ENCODE data around the gene PCMTD2.

PCMTD2 gene

GRCh38 chr20:64256282-64256935 lies 861 bp downstream of the PCMTD2 start:
- no peak for DNase-seq (ENCODE audit: low read depth in 1 of 2, low spot score in 1 of 2)

DNA sequence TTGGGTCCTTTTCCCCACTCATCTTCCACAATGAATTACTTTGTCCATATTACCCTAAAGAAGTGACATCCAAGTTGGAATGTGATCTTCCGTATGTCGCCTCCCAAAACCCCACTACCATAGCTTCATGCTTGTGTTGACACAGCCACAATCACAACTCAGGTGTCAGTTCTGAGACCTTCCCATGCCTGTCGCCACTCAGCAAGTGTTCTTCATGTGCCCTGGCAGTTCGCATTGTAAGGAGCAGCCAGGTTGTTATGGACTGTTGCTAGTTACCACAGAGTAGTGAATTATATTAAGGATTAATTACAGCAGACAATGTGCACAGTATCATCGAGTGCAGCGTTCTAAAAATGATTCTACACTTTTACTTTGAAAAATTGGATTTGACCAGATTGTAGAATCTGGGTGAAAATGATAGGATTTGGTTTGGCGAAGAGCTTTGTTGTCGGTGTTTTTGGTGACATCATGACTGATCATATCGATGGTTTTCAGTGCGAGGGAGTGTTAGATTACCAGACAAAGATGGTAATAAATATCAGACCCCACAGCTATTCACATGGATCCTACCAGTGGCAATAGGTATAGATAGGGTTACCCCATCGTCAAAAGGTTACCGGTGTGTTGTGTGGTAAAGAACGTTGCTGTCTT lies 1.7 kb downstream of the PCMTD2 start:
- DNase-seq (ENCODE audit: low read depth in 1 of 2, low spot score in 1 of 2), result no peak

- DNase-seq (ENCODE audit: low read depth in 1 of 2, low spot score in 1 of 2), result no peak
Observed at GRCh38 chr20:64258071-64258823, 2.7 kb downstream of the PCMTD2 start.

DNA sequence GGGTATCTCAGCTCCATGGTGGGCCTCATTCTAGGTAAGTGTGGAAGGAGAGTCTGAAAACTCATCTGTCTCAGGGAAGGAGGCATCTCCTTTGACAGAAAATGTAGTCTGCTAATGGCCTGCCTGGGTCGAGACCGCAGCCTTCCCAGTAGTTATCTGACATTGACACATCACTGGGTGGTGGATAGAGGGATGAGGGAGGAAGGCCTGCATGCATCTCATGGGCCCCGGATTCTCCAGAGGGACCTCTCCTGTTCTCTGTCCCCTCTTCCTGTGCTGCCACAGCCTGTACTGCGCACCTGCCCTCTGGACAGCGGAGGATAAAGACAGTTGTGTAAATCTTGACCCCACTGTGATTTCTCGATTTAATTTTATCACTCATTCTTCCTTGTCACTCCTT lies 4.7 kb downstream of the PCMTD2 start:
- no peak for DNase-seq (ENCODE audit: low read depth in 1 of 2, low spot score in 1 of 2)

DNA sequence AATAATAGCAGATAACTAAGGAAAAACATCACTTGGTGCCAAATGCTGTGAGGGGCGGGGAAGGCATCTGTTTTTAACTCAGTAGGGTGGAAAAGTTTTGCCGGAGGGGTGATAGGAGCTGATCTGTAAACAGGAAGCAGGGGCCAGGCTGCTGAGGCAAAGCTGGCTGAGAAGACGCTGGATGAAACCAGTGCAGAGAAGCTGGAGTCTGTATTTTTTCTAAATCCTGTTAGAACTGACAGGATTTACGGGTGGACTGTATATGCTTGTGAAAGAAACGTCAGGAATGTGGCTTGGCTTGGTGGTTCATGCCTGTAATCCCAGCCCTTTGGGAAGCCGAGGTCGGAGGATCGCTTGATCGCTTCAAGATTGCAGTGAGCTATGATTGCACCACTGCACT lies 5.6 kb downstream of the PCMTD2 start:
- DNase-seq (ENCODE audit: low read depth in 1 of 2, low spot score in 1 of 2), result no peak

DNA sequence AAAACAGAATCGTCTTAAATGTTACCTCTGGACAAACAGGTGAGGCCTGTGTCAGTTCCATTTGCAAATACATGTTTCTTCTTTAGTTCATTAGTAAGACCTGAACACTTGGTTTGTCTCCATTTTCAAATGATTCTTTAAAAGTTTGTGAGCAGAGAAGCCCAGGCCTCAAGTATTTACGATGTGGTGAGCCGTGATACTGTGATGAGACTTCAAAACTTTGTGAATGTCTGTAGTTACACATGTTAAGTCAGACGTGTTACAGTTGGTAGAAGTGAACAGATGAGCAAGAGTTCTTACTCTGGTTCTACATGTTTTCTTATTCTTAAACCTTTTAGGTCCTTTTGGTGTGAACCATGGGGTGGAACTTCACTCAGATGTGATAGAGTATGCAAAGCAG lies 8.5 kb downstream of the PCMTD2 start:
- no peak for DNase-seq (ENCODE audit: low read depth in 1 of 2, low spot score in 1 of 2)

GRCh38 chr20:64265201-64265600 lies 9.7 kb downstream of the PCMTD2 start:
- DNase-seq (ENCODE audit: low read depth in 1 of 2, low spot score in 1 of 2), result no peak

DNA sequence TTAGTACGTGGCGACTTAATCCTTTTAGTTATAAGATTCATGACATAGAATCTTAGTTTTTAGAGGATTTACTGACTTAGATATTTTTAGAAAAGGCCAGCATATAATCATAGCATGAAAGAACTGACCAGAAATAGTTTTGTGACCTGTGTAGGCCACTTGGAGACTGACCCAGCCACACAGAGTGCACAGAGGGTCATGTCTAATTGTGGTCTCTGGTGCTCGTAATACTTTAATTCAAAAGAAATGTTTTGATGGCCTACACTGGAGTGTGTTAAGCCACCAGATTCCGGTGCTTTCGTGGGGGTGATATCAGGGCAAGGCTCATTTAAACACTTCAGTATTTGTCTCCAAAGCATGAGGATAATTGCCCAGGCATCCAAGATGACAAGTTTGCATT lies 11.4 kb downstream of the PCMTD2 start:
- no peak for DNase-seq (ENCODE audit: low read depth in 1 of 2, low spot score in 1 of 2)

DNA sequence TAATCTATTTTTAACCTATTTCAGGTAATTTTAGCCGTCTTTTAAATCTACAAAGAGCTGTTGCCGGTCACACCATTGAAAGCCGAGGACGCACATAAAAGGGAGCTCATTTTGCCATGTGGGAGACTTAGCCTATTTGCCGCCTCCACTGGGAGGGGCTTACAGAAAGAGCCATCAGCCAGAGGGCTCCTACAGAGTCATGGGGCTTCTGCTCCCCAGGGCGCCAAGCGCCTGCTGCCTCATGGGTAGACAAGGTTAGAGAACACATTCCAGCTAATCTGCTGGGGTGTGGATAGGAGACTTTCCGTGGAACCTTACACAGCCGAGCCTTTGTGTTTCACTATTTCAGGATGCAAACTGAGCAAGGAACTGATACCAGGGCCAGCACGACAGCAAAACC lies 12.6 kb downstream of the PCMTD2 start:
- DNase-seq (ENCODE audit: low read depth in 1 of 2, low spot score in 1 of 2), result no peak

DNA sequence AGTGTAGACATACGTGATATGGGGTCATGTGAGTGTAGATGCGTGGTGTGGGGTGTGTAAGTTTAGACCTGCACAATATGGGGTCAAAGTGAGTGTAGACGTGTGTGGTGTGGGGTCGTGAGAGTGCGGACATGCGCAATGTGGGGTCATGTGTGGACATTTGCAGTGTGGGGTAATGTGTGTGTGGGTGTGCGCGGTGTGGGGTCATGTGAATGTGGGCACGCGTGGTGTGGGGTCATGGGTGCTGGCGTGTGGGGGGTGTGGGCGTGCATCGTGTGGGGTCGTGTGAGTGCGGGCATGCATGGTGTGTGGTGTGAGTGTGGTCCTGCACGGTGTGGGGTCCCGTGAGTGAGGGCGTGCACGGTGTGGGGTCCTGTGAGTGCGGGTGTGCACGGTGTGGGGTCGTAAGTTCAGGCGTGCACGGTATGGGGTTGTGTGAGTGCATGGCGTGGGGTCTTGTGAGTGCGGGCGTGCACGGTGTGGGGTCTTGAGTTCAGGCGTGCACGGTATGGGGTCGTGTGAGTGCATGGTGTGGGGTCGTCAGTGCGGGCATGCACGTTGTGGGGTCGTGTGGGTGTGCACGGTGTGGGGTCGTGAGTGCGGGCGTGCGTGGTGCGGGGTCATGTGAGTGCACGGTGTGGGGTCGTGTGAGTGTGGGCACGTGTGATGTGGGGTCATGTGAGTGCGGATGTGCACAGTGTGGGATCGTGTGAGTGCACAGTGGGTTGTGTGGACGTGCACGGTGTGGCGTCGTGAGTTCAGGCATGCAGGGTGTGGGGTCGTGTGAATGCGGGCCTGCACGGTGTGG lies 14.3 kb downstream of the PCMTD2 start:
- DNase-seq (ENCODE audit: low read depth in 1 of 2, low spot score in 1 of 2), result no peak

DNA sequence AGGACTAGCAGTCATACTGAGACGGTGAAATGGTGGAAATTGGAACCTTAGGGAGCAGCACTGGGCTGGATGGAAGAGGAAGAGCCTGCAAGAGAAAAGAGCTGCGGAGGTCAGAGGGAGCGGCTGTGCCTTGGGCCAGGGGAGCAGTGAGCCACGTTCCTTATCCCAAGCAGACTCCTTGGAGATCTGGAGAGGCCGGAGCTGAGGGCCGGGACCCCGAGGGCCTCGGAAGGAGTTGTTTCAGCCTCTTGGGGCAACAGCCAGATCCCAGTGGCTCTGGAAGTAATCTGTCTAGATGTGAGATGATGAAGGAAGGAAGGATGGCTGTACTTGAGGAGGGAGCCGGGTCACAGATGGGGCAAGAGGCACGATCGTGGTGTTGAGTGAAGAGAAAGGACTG lies 16.1 kb downstream of the PCMTD2 start:
- DNase-seq (ENCODE audit: low read depth in 1 of 2, low spot score in 1 of 2), result no peak

- no peak for DNase-seq (ENCODE audit: low read depth in 1 of 2, low spot score in 1 of 2)
Observed at GRCh38 chr20:64273109-64273508, 17.6 kb downstream of the PCMTD2 start.

DNA sequence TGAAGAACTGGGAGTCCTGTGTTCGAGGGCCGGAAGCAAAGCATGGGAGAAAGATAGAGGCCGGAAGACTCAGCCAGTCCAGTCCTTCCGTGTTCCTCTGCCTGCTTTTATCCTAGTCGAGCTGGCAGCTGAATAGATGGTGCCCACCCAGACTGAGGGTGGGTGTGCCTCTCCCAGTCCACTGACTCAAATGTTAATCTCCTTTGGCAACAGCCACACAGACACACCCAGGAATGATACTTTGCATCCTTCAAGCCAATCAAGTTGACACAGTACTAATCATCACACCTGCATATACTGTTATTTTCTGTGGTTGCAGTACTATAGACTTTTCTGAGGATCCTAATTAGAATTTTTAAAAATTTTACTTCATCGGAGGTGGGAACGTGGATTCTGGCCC lies 21.3 kb downstream of the PCMTD2 start:
- no peak for DNase-seq (ENCODE audit: low read depth in 1 of 2, low spot score in 1 of 2)

DNA sequence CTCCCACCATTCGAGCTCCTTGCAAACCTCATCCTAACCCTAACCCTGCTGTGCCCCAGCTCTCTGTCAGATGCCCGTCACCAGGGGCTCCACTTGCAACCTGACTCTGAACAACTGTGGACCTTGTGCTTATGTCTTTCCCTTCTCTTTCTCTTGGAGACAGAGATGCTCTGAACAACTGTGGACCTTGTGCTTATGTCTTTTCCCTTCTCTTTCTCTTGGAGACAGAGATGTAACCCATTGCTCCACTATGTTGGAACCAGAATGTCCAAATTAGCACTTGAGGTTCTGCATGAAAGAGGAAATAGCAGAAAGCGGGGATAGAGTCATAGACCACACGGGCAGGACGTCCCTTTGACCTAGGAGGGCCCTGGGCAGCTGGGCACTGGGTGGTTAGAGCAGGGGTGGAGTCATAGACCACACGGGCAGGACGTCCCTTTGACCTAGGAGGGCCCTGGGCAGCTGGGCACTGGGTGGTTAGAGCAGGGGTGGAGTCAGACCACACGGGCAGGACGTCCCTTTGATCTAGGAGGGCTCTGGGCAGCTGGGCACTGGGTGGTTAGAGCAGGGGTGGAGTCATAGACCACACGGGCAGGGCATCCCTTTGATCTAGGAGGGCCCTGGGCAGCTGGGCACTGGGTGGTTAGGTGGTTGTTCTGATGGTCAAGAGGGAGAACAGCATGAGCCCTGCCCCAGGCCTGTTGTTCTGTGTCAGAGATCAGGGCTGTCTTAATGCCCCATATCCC lies 22.2 kb downstream of the PCMTD2 start:
- DNase-seq (ENCODE audit: low read depth in 1 of 2, low spot score in 1 of 2), result no peak

DNA sequence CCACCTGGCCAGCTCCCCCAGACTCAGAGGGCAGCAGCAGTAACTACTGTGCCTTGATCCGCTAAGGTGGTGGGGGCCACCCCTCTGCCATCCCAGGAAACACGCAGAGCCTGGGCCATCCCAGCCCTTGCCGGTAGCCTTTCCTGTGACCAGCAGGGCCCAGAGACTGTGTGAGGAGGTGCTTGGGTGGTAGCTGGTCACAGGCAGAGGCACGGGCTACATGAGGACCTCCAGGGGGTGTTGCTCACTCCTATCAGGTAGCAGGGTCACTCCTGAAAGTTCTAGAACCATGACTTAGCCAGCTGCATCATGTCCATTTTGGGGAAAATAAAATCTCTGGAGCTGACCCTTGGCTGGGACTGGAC lies 22.8 kb downstream of the PCMTD2 start:
- DNase-seq (ENCODE audit: low read depth in 1 of 2, low spot score in 1 of 2), result no peak

DNA sequence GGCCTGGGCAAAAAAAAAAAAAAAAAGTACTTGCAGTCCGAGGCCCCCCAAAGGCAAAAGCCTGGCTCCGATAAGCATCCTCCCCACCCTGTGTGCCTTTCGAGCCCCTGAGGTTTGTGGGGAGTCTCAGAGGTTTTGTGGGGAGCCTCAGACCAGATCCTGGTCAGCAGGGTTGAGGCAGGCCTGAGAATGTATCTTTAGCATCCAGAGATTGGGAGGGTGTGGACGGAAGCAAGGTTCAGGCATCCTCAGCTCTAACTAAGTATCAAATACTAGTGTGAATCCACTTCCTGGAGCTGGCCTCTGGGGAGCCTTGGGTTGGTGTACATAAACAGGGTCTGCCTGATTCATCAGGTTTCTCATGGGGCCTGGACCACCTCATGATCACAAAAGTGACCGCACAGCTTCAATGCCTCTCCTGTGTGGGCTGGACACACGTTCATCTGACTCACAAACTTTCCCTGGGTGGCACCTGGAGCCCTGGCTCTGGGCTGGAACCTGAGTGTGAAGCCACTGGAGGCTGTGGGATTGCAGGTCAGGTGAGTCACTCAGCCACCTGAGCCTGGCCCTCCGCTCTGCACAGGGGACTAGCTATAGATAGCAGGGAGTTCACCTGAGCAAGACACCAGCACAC lies 24.4 kb downstream of the PCMTD2 start:
- DNase-seq (ENCODE audit: low read depth in 1 of 2, low spot score in 1 of 2), result no peak

- no peak for DNase-seq (ENCODE audit: low read depth in 1 of 2, low spot score in 1 of 2)
Observed at GRCh38 chr20:64280460-64280843, 24.9 kb downstream of the PCMTD2 start.

- DNase-seq (ENCODE audit: low read depth in 1 of 2, low spot score in 1 of 2), result no peak
Observed at GRCh38 chr20:64283646-64284045, 28.1 kb downstream of the PCMTD2 start.

GRCh38 chr20:64285579-64286446 lies 30.3 kb downstream of the PCMTD2 start:
- peak in 1 of 2 donors; percentile 60 for DNase-seq (ENCODE audit: low read depth in 1 of 2, low spot score in 1 of 2)
